Measurements from ENCODE around the gene HIGD2A. TPM values are rescaled to one million over a fixed set of nuclear protein-coding genes. Genes with fewer than 3 reads are reported as not detected.

HIGD2A gene
- total RNA-seq, 1 experiment from 2014 or later: 98.2 TPM

- H3K27ac Mint-ChIP-seq: no peak overlapping the region
- TF ChIP-seq, protein P1, sequence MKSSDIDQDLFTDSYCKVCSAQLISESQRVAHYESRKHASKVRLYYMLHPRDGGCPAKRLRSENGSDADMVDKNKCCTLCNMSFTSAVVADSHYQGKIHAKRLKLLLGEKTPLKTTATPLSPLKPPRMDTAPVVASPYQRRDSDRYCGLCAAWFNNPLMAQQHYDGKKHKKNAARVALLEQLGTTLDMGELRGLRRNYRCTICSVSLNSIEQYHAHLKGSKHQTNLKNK (CRISPR knock-in tag; IDR thresholded peaks at IDR 0.05): no peak
- TF ChIP-seq, protein P2, sequence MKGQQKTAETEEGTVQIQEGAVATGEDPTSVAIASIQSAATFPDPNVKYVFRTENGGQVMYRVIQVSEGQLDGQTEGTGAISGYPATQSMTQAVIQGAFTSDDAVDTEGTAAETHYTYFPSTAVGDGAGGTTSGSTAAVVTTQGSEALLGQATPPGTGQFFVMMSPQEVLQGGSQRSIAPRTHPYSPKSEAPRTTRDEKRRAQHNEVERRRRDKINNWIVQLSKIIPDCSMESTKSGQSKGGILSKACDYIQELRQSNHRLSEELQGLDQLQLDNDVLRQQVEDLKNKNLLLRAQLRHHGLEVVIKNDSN (CRISPR knock-in tag; IDR thresholded peaks at IDR 0.05): no peak
- TF ChIP-seq, protein P3, sequence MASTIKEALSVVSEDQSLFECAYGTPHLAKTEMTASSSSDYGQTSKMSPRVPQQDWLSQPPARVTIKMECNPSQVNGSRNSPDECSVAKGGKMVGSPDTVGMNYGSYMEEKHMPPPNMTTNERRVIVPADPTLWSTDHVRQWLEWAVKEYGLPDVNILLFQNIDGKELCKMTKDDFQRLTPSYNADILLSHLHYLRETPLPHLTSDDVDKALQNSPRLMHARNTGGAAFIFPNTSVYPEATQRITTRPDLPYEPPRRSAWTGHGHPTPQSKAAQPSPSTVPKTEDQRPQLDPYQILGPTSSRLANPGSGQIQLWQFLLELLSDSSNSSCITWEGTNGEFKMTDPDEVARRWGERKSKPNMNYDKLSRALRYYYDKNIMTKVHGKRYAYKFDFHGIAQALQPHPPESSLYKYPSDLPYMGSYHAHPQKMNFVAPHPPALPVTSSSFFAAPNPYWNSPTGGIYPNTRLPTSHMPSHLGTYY (CRISPR knock-in tag; IDR thresholded peaks at IDR 0.05): no peak
- TF ChIP-seq ZNF232 (CRISPR knock-in tag; IDR thresholded peaks at IDR 0.05): no peak
- TF ChIP-seq FOXK1 (CRISPR knock-in tag; IDR thresholded peaks at IDR 0.05): no peak
- no peak for TF ChIP-seq ZNF423 (CRISPR knock-in tag; IDR thresholded peaks at IDR 0.05)
- TF ChIP-seq, protein P4, sequence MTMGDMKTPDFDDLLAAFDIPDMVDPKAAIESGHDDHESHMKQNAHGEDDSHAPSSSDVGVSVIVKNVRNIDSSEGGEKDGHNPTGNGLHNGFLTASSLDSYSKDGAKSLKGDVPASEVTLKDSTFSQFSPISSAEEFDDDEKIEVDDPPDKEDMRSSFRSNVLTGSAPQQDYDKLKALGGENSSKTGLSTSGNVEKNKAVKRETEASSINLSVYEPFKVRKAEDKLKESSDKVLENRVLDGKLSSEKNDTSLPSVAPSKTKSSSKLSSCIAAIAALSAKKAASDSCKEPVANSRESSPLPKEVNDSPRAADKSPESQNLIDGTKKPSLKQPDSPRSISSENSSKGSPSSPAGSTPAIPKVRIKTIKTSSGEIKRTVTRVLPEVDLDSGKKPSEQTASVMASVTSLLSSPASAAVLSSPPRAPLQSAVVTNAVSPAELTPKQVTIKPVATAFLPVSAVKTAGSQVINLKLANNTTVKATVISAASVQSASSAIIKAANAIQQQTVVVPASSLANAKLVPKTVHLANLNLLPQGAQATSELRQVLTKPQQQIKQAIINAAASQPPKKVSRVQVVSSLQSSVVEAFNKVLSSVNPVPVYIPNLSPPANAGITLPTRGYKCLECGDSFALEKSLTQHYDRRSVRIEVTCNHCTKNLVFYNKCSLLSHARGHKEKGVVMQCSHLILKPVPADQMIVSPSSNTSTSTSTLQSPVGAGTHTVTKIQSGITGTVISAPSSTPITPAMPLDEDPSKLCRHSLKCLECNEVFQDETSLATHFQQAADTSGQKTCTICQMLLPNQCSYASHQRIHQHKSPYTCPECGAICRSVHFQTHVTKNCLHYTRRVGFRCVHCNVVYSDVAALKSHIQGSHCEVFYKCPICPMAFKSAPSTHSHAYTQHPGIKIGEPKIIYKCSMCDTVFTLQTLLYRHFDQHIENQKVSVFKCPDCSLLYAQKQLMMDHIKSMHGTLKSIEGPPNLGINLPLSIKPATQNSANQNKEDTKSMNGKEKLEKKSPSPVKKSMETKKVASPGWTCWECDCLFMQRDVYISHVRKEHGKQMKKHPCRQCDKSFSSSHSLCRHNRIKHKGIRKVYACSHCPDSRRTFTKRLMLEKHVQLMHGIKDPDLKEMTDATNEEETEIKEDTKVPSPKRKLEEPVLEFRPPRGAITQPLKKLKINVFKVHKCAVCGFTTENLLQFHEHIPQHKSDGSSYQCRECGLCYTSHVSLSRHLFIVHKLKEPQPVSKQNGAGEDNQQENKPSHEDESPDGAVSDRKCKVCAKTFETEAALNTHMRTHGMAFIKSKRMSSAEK (CRISPR knock-in tag; IDR thresholded peaks at IDR 0.05; ENCODE audit: borderline replicate concordance): no peak
- no peak for TF ChIP-seq ZSCAN18 (CRISPR knock-in tag; IDR thresholded peaks at IDR 0.05)
- no peak for TF ChIP-seq GTF2I (CRISPR knock-in tag; conservative IDR thresholded peaks at IDR 0.05)
- TF ChIP-seq, protein P5, sequence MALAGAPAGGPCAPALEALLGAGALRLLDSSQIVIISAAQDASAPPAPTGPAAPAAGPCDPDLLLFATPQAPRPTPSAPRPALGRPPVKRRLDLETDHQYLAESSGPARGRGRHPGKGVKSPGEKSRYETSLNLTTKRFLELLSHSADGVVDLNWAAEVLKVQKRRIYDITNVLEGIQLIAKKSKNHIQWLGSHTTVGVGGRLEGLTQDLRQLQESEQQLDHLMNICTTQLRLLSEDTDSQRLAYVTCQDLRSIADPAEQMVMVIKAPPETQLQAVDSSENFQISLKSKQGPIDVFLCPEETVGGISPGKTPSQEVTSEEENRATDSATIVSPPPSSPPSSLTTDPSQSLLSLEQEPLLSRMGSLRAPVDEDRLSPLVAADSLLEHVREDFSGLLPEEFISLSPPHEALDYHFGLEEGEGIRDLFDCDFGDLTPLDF (CRISPR knock-in tag; IDR thresholded peaks at IDR 0.05): no peak
- TF ChIP-seq ETV6 (CRISPR knock-in tag; IDR thresholded peaks at IDR 0.05): no peak
- TF ChIP-seq FOXJ3 (CRISPR knock-in tag; IDR thresholded peaks at IDR 0.05; ENCODE audit: borderline replicate concordance): no peak
- no peak for TF ChIP-seq TEAD4 (CRISPR knock-in tag; IDR thresholded peaks at IDR 0.05)
- TF ChIP-seq PRRX2 (CRISPR knock-in tag; IDR thresholded peaks at IDR 0.05): no peak
- no peak for TF ChIP-seq USF2 (CRISPR knock-in tag; IDR thresholded peaks at IDR 0.05)
- TF ChIP-seq, protein P6, sequence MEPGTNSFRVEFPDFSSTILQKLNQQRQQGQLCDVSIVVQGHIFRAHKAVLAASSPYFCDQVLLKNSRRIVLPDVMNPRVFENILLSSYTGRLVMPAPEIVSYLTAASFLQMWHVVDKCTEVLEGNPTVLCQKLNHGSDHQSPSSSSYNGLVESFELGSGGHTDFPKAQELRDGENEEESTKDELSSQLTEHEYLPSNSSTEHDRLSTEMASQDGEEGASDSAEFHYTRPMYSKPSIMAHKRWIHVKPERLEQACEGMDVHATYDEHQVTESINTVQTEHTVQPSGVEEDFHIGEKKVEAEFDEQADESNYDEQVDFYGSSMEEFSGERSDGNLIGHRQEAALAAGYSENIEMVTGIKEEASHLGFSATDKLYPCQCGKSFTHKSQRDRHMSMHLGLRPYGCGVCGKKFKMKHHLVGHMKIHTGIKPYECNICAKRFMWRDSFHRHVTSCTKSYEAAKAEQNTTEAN (CRISPR knock-in tag; IDR thresholded peaks at IDR 0.05): no peak
- peaks cover 19% of the 10 kb centered on the region for H3K27me3 Mint-ChIP-seq (ENCODE audit: low read depth)
- no peaks in the 10 kb centered on the region for H3K4me1 Mint-ChIP-seq
- peaks cover 30% of the 10 kb centered on the region for H3K9me3 Mint-ChIP-seq
- H3K4me3 Mint-ChIP-seq: no peak overlapping the region
- CTCF ChIA-PET: interaction anchor here (3.5 kb wide), 1 partner anchor 18 kb away, joined by 15 read pairs; no protein-coding TSS in a partner anchor
- POLR2A ChIA-PET: no interaction called here
- H3K36me3 Mint-ChIP-seq: peaks cover 18% of the 10 kb centered on the region
- no peak for DNase-seq (ENCODE audit: low spot score)
- ATAC-seq: no peak
These were observed 41.4 kb downstream of the HIGD2A start for GRCh38 chr5:176429972-176430371.

Measured in WTC11 (cell line).